AG10803 (cell line): ENCODE data around the gene ARHGEF6.
"Not testable (repeated sequence)": the region's sequence is repeated elsewhere in the genome, so short reads cannot be mapped to it uniquely, and the experiment has no call there.

Experiments used
- DNase-seq: peaks from one replicate; pipeline ENCODE4 v3.0.0; 2010; ENCODE audit warnings: low read depth
- H3K4me3 ChIP-seq: 2 replicates; pipeline ENCODE4 v1.5.1; 2011; ENCODE audit warnings: mild to moderate bottlenecking, low read length, control low read depth
- CTCF ChIP-seq: conservative IDR thresholded peaks from 2 replicates; pipeline ENCODE4 v1.5.1; 2011; ENCODE audit warnings: mild to moderate bottlenecking, low read length, control low read depth, inconsistent platforms

Gene ARHGEF6

GRCh38 chrX:136783159-136783558 is 2.4 kb upstream of the ARHGEF6 start:
- no peak for DNase-seq
- H3K4me3 ChIP-seq: no peak overlapping the region
- no peak for TF ChIP-seq CTCF

GRCh38 chrX:136781180-136781797 is 557 bp upstream of the ARHGEF6 start:
- peak; percentile 64 for DNase-seq
- H3K4me3 ChIP-seq: no peak overlapping the region; the same call in 1 of the 2 replicates
- TF ChIP-seq CTCF: no peak

- no peak for TF ChIP-seq CTCF
- no peak overlapping the region for H3K4me3 ChIP-seq
- DNase-seq: no peak
Measured at GRCh38 chrX:136780241-136780640, 491 bp downstream of the ARHGEF6 start.

- H3K4me3 ChIP-seq: no peak overlapping the region
- DNase-seq: no peak
- no peak for TF ChIP-seq CTCF
Measured at GRCh38 chrX:136779346-136779781, 1.4 kb downstream of the ARHGEF6 start.

- DNase-seq: no peak
- TF ChIP-seq CTCF: no peak
Measured at GRCh38 chrX:136778916-136779315, 1.8 kb downstream of the ARHGEF6 start.

GRCh38 chrX:136778020-136778419 is 2.7 kb downstream of the ARHGEF6 start:
- DNase-seq: no peak
- no peak for TF ChIP-seq CTCF
- no peak overlapping the region for H3K4me3 ChIP-seq

More at GRCh38 chrX:136778916-136779315, 1.8 kb downstream of the ARHGEF6 start:
- no peak overlapping the region for H3K4me3 ChIP-seq

GRCh38 chrX:136773648-136774047 is 7.1 kb downstream of the ARHGEF6 start:
- no peak for TF ChIP-seq CTCF
- DNase-seq: no peak
- no peak overlapping the region for H3K4me3 ChIP-seq

GRCh38 chrX:136771869-136772268 is 8.9 kb downstream of the ARHGEF6 start:
- not testable (repeated sequence) for H3K4me3 ChIP-seq, DNase-seq
